ENCODE results near the gene C19orf53.

DNA sequence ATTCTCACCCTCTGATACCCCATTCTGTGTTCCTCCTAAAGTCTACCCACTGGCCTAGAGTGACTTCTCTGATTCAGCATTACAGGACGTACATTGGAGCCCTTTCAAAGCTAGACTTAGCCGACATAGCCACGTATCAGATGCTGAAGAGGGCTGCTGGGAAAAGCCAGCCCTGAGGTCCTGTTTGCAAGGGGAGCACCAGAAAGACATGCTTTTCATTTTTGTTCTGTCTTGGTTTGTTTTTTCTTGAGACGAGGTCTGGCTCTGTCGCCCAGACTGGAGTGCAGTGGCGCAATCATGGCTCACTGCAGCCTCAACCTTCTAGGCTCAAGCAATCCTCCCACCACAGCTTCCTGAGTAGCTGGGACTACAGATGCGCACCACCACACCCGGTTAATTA lies 14.7 kb downstream of the C19orf53 start:
- TF ChIP-seq, protein P1, sequence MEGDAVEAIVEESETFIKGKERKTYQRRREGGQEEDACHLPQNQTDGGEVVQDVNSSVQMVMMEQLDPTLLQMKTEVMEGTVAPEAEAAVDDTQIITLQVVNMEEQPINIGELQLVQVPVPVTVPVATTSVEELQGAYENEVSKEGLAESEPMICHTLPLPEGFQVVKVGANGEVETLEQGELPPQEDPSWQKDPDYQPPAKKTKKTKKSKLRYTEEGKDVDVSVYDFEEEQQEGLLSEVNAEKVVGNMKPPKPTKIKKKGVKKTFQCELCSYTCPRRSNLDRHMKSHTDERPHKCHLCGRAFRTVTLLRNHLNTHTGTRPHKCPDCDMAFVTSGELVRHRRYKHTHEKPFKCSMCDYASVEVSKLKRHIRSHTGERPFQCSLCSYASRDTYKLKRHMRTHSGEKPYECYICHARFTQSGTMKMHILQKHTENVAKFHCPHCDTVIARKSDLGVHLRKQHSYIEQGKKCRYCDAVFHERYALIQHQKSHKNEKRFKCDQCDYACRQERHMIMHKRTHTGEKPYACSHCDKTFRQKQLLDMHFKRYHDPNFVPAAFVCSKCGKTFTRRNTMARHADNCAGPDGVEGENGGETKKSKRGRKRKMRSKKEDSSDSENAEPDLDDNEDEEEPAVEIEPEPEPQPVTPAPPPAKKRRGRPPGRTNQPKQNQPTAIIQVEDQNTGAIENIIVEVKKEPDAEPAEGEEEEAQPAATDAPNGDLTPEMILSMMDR (optimal IDR thresholded peaks at IDR 0.05 in 1 of 3, IDR thresholded peaks at IDR 0.05 in 1 of 3, conservative IDR thresholded peaks at IDR 0.05 in 1 of 3; ENCODE audit: extremely low read depth in 1 of 3, insufficient read depth in 2 of 3, low read length in 3 of 3), result no peak
- no peak for TF ChIP-seq EZH2 (IDR thresholded peaks at IDR 0.05; ENCODE audit: low read length)
